Measurements from ENCODE around the gene PRSS57. TPM values are rescaled to one million over a fixed set of nuclear protein-coding genes. Genes with fewer than 3 reads are reported as not detected.
"Not testable (repeated sequence)": the region's sequence is repeated elsewhere in the genome, so short reads cannot be mapped to it uniquely, and the experiment has no call there.

The PRSS57 gene
- not detected for total RNA-seq
- polyA plus RNA-seq = under 1 TPM in 1 of 2 donors, not detected in 1; 0.06 TPM
- long read RNA-seq, donor 1 = 0 reads
- long read RNA-seq, donor 2 = 0 reads
- long read RNA-seq, donor 3 = 0 reads

DNA sequence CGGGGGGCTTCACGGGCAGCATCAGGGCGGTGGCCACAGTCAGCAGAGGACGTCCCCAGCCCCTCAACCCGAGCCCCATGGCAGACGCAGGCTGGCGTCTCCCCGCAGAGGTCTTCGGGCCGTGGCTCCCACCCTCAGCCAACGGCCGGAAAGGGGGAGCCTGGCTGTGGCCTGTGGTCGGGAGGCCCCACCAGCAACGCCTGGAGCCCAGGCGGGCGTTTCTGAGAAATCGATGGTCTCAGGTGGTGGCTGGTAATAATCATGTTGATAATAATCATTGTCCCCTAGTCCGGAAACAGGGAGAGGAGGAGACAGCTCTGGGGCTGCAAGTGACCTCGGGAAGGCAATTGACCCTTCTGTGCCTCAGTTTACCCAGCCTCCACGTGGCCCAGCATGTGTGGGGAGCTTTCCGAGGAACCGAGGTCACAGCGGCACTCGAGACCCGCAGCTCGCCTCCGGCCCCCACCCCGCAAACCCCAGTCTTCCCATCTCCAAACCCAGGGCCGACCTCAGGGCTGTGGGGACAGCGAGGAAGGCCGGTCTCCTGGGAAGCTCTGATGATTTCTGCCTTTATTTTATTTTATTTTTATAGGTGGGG, at the start of gene PRSS57:
Gene PRSS57 (minus strand): TSS at position 101 of the 598 bp plus-strand sequence. CDS start 22 bp downstream, at position 79.
- H3K4me1 ChIP-seq = peaks cover 0 to 16% (median 0%) of the 10 kb centered on the region in 9 donors
- no peak for DNase-seq
- WGBS, 2 donors = 62 to 77% methylated on average over 30 to 31 of the region's 31 CpGs
- intact Hi-C loops (cut with DNase I) = no loop called here
- TF ChIP-seq, protein P1, sequence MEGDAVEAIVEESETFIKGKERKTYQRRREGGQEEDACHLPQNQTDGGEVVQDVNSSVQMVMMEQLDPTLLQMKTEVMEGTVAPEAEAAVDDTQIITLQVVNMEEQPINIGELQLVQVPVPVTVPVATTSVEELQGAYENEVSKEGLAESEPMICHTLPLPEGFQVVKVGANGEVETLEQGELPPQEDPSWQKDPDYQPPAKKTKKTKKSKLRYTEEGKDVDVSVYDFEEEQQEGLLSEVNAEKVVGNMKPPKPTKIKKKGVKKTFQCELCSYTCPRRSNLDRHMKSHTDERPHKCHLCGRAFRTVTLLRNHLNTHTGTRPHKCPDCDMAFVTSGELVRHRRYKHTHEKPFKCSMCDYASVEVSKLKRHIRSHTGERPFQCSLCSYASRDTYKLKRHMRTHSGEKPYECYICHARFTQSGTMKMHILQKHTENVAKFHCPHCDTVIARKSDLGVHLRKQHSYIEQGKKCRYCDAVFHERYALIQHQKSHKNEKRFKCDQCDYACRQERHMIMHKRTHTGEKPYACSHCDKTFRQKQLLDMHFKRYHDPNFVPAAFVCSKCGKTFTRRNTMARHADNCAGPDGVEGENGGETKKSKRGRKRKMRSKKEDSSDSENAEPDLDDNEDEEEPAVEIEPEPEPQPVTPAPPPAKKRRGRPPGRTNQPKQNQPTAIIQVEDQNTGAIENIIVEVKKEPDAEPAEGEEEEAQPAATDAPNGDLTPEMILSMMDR (IDR thresholded peaks at IDR 0.05) = no peak
- ATAC-seq = peak in 1 of 8 donors; percentile 35
- peak within 1 kb of the TSS in 1 of 10 donors; percentile 14 for H3K4me3 ChIP-seq
- no peak within 1 kb of the TSS for H3K27ac ChIP-seq
- no peaks in the 10 kb centered on the region for H3K9me3 ChIP-seq
- no peaks in the 10 kb centered on the region for H3K36me3 ChIP-seq
- H3K27me3 ChIP-seq = peaks cover 0 to 27% (median 11%) of the 10 kb centered on the region in 7 donors

DNA sequence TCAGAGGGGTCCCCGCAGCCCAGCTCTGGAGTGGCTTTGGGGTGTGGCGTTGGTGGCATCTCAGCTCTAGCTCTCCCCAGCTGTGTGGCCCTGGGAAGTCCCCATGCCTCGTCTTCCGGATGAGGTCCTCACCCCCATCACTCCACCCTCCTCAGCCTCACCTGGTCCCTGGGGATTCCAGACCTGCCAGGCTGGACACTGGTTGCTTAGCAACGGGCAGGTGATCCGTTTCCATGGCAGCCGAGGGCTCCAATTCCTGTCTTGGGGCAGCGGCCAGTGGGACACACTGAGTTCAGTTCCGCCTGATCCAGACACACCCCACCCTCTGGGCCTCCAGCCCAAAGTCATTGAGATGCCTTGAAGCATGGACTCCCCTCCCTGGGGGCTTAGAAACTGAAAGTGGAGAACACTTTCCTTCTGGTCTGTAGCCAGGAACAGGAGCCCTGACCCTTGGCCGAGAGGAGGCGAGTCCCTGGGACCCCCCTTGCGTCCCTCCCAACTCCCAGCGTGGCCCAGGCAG, 48.0 kb upstream of the PRSS57 start:
- WGBS, 2 donors = 55% methylated on average over 13 of the region's 13 CpGs

DNA sequence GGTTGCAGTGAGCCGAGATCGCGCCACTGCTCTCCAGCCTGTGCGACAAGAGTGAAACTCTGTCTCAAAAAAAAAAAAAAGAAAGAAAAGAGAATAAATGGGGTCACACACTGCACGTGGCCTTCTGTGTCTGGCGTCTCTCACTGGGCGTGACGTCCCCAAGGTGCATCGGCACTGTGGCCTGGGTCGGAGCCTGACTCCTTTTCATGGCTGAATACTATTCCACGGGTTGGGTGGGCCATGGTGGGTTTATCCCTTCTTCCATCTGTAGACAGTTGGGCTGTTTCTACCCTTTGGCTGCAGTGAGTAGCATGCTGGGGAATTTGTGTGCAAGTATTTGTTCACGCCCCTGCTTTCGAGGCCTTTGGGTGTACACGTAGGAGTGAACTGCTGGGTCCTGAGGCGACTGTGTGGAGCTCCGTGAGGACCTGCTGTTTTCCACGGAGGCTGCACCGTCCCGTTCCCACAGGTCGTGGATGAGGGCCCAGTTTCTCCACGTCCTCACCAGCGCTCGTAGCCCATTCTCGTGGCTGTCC, 47.4 kb upstream of the PRSS57 start:
- Histone ChIP-seq H3K9me3 (peaks cover 0 to 42% (median 11%) of the 10 kb centered on the region in 11 donors), H3K4me1 (peaks cover 0 to 7% (median 0%) of the 10 kb centered on the region in 9 donors), H3K4me3 (no peak overlapping the region), H3K27me3 (no peaks in the 10 kb centered on the region), H3K36me3 (peaks cover 0 to 25% (median 1%) of the 10 kb centered on the region in 9 donors), H3K27ac (no peak overlapping the region)
- no peak for ATAC-seq
- intact Hi-C loops (cut with DNase I) = no loop called here
- WGBS, 2 donors = 95% methylated on average over 24 of the region's 24 CpGs
- DNase-seq = no peak
- TF ChIP-seq, protein P1 (IDR thresholded peaks at IDR 0.05) = no peak

More for the DNA sequence above, 48.0 kb upstream of the PRSS57 start:
- H3K4me3 ChIP-seq = no peak overlapping the region
- no peak overlapping the region for H3K27ac ChIP-seq
- H3K27me3 ChIP-seq = no peaks in the 10 kb centered on the region
- ATAC-seq (peak in 6 of 8 donors; percentile 21 to 70 (median 38)), DNase-seq (peak in 1 of 2 donors; percentile 41)
- TF ChIP-seq, protein P1 (IDR thresholded peaks at IDR 0.05) = no peak
- H3K9me3 ChIP-seq = peaks cover 0 to 48% (median 11%) of the 10 kb centered on the region in 11 donors
- H3K36me3 ChIP-seq = peaks cover 0 to 25% (median 5%) of the 10 kb centered on the region in 9 donors
- H3K4me1 ChIP-seq = peaks cover 0 to 7% (median 0%) of the 10 kb centered on the region in 9 donors
- intact Hi-C loops (cut with DNase I) = no loop called here

DNA sequence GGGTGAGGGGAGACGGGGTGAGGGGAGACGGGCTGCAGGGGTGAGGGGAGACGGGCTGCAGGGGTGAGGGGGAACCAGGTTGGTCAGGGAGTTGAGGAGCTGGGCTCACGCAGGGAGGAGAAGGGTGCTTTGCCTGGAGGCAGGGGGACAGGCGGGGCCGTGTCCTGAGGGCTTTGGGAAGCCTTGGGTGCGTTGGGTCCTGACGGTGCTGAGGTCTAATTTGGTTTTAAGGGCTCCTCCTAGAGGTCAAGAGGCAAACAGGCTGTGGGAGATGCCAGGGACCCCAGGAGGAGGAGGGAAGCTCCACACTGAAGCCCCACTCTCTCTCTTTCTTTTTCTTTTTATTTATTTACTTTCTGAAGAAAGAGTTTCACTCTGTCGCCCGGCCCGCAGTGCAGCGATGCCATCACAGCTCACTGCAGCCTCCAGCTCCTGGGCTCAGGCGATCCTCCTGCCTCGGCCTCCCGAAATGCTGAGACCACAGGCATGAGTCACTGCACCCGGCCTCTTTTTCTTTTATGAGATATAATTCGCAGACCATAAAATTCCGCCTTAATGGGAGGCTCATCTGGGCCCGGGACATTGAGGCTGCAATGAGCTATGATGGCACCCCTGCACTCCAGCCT, 46.4 kb upstream of the PRSS57 start:
- no peak for ATAC-seq
- H3K27ac ChIP-seq = no peak overlapping the region
- TF ChIP-seq, protein P1 (IDR thresholded peaks at IDR 0.05) = peak in 2 of 9 donors; percentile 10 to 26
- H3K27me3 ChIP-seq = no peaks in the 10 kb centered on the region
- no peak for DNase-seq
- 72 to 85% methylated on average over 15 to 18 of the region's 19 CpGs for WGBS, 2 donors
- intact Hi-C loops (cut with DNase I) = no loop called here
- H3K4me3 ChIP-seq = no peak overlapping the region
- peaks cover 0 to 7% (median 0%) of the 10 kb centered on the region in 9 donors for H3K4me1 ChIP-seq
- peaks cover 0 to 27% (median 0%) of the 10 kb centered on the region in 9 donors for H3K36me3 ChIP-seq
- H3K9me3 ChIP-seq = peaks cover 0 to 34% (median 9%) of the 10 kb centered on the region in 11 donors

DNA sequence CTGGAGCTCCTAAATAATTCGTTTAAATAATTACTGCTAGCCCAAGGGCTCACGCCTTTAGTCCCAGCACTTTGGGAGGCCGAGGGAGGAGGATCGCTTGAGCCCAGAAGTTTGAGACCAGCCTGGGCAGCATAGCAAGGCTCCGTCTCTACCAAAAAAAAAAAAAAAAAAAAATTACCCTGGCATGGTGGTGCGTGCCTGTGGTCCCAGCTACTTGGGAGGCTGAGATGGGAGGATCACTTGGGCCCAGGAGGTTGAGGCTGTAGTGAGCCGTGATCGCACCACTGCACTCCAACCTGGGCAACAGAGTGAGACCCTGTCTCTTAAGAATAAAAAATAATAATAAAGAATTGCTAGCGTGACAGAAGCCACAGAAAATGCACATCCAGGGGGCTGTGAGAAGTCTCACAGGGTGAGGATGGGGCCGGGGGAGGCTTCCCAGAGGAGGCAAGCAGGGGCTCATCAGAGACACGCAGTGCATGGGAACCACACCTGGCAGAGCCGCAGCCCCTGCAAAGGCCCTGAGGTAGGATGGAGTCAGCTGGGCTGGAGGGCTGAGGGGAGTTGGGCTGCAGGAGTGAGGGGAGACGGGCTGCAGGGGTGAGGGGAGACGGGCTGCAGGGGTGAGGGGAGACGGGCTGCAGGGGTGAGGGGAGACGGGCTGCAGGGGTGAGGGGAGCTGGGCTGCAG, 45.7 kb upstream of the PRSS57 start:
- peaks cover 0 to 27% (median 9%) of the 10 kb centered on the region in 11 donors for H3K9me3 ChIP-seq
- WGBS, 2 donors = 84 to 88% methylated on average over 15 of the region's 16 CpGs
- H3K4me3 ChIP-seq; H3K27me3 ChIP-seq; H3K27ac ChIP-seq; intact Hi-C loops (cut with DNase I); DNase-seq; ATAC-seq; H3K4me1 ChIP-seq: not testable (repeated sequence)
- peaks cover 0 to 27% (median 0%) of the 10 kb centered on the region in 9 donors for H3K36me3 ChIP-seq
